ENCODE data around the gene SYT9.
"Not testable (repeated sequence)": the region's sequence is repeated elsewhere in the genome, so short reads cannot be mapped to it uniquely, and the experiment has no call there.

Gene SYT9

DNA sequence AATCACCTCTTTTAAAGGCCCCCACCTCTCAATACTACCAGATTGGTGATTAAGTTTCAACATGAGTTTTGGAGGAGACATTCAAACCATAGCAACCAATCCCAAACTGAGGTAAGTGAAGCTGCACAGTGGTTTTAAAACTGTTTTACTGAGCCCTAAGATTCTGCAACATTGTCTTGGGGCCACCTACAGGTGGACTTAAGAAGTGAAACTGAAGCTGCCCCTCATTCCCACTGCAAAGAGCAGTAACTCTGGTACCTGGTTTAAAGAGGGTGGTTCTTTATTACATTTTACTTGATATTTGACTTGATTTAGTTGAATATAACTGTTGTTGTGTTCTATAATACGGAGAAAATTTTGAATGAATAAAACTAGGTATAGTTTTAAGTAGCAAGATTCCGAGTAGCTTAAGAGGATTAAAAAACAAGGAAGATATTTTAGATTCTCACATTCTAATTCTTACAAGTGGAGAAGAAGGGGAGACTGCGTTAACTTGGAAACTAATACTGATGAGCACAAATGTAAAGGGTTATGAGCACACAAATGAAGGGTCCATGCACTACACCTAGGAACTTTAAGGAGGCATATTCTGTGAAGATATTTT is 26.7 kb downstream of the SYT9 start:
- no peak for DNase-seq

DNA sequence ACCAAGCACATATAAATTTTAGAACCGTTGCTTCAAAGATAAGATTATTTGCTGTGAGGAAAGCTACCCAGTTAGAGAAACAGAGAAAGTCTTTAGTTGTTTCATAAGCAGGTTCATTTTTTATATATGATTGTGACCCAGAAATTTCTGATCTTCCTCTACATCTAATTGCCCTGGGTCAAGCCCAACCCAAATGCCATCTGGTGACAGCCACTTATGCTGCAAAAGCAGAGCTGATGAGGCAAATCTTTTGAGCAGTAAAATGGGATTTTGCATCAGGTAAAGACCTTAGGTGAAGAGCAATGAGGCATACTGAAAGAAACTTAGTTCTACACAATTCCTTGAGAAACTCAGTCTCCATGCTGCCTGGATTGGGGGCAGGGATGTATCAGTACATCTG is 28.0 kb downstream of the SYT9 start:
- no peak for DNase-seq

DNA sequence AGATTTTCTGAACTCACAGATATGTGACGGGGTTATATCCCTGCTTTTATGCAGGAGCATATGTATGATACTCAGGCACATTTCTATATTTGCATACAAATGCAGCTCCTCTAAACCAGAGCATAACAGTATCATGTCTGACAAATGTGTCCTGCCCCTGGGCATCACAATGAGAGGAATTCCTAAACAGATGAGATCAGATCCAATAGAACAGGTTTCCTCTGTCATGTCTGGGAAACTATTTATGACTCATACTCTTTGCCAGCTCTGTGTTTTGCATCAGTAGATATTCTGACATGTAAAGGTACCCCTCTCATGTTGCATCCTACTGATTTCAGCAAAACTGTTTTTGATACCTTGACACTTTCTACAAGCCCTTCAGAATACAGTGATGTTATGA is 29.4 kb downstream of the SYT9 start:
- peak; percentile 43 for DNase-seq

DNA sequence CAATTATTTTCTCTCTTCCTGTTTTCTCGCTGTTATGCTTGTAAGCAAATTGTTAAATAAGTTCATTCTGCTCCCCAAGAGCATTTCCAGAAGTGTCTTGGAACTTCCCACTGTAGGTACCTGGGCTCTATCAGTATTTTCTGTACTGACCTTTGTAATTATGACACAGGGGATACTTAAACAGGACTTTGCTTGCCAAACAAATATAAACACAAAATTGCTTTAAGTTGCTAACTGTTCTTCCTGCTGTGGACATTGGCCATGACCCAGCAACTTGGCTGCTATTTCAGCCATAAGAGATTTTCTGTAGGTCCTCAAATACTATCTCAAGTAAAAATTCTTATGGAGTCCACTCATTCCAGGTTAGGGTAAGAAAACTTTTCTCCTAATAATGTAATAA is 30.1 kb downstream of the SYT9 start:
- no peak for DNase-seq

DNA sequence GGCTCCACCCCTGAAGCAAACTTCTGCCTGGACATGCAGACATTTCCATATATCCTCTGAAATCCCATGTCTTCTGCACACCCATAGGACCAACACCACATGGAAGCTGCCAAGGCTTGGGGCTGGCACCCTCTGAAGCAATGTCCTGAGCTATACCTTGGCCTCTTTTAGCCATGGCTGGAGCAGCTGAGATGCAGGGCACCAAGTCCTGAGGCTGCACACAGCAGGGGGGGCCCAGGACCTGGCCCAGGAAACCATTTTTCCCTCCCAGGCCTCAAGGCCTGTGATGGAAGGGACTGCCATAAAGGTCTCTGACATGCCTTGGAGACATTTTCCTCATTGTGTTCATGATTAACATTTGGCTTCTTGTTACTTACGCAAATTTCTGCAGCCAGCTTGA is 34.5 kb downstream of the SYT9 start:
- no peak for DNase-seq

DNA sequence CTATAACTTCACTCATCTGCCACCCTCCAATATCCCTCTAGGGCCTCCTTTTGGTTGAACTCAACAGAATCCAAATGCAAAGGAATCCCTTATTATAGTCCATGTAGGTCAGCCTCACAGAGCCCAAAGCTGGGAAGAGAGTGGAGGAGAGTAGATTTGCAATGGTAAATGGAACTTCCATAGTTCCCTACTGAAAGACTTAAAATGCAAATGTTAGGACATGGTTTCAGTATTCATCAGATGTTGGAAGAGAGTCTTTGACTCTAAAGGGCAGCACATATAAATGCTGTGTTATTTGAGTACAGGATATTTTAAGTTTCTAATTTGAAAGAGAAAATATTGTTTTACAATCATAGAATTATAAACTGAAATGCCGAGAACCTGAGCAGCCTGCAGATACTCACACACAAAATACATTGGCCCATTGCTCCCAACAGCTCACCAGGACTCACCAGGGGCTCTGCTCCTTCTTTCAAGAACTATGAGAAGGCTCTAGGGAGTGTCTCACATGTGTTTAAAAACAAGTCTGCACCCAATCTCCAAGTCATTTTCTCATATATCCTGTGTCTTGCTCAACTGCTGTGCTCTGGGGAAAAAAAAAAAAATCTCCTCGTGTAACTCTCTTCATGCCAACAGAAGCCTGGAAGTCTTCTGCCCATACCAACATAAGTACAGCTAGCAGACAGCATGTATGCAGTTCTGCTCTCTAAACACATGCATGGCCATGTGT is 39.6 kb downstream of the SYT9 start:
- DNase-seq, result no peak

DNA sequence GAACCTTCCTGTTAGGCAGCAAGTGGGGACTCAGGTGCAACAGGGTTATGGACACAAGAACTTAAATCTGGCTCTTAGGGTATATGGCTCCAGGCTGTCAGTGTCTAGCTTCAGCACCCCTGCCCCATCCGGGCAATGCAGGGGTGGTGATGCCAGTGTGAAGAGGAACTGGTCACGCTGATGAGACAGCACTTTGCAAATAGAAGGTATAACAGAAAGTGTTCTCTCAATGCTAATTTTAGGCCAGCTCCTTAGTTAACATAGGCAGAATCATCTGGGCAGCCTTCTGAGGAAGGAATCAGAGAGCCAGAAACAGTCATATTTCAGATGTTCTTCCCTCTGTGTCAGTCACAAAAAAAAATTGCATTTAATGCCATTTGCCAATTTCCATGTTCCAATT is 41.2 kb downstream of the SYT9 start:
- DNase-seq, result no peak

DNA sequence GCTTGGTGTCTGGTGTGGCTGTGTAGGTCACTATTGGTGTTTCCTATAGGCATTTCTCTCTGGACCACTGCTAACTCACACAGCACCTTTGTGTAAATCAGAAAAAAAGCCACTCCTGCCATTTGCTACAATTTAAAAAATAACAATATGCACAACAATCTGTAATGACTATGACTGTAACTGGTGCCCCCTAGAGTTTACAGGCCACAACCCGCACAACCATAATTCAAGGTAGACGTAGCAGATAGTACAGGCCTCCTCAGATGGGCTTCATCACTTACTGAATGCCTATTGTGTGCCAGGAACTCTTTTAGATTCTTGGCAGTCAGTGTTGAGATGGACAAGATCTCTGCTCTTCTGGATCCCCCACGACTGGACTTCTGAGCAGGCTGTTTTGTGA is 47.7 kb downstream of the SYT9 start:
- DNase-seq, result no peak

DNA sequence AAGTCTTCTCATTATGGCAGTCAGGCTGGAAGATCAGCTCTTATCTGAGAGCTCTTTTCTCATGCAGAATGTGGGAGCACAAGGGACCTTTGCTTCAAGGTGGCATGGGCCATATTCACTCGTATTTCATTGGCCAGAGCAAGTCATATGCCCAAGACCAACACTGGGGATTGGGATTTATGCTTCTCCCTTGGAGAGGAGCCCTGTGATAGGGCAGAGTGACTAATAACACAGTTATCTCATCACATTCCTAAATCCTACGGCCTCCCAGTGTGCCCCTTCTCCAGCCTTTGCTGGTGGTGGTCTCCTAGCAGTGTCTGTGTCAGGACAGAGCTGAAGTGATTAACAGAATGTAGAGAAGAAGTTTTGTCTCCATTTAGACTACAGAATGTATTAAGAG is 48.6 kb downstream of the SYT9 start:
- DNase-seq, result no peak

DNA sequence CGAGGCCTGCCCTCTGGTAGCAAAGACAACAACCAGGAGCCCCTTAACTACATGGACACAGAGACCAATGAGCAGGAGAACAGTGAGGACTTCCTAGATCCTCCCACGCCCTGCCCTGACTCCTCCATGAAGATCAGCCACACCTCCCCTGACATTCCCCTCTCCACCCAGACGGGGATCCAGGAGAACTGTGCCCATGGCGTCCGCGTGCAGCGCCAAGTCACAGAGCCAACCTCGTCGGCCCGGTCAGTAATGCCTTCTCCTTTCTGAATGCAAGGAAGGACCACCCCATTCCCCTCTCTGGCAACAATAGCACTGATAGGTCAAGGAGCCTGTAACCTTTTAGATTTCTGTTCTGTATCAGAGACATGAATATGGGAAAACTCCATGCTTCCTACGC is 51.4 kb downstream of the SYT9 start:
- no peak for DNase-seq

DNA sequence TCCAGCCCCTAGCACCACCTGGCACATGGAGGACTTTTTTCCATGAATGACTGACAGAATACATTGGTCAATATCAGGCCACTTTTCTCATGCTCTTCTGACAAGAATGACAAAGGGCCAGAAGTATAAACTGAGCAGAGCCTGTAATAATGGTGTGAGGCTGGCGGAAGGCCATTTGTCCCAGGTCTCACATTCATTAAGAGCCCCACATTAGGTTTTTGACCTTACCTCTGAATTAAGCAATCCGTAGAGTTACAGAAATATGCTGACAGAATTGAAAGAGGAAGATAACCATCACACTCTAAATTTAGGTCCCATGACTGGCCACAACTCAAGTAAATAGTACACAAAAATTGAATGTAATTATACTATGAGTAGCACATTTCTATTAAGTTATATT is 55.2 kb downstream of the SYT9 start:
- no peak for DNase-seq

DNA sequence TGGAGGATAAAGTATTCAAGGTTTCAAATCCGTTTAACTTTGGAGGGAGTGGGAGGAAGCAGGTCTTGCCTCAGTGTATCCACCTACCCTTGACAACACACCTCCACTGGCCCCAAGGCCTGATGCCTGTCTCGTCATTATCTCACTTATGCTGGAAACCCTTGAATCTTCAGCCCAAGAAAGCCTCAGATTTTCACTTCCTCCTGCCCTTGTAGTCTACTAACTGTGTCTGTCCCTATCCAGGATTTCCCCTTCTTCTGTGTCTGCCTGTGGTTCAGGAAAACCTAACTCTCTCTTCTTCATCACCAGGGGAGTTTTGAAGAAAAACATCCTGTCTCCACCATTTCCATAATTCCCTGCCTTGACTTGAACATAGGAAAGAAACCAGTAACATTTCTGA is 56.1 kb downstream of the SYT9 start:
- DNase-seq, result no peak

DNA sequence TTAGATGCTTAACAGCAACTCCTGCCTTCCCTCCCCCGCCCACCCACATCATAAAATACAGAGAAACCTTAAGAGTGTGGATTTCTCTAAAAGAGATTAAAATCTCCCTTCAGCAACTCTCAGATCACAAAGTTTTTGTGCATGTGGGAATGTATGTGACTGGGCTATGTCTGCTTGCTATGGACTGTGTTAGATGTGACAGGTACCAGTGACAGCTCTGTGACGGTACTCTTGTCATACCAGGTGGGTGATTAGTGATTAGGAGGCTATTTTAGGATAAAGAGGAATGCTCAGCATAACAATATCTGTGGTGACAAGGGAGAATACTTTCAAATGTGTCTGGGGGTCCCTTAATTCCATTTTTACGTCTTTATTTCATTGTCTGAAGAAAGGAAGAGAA is 60.2 kb downstream of the SYT9 start:
- no peak for DNase-seq

DNA sequence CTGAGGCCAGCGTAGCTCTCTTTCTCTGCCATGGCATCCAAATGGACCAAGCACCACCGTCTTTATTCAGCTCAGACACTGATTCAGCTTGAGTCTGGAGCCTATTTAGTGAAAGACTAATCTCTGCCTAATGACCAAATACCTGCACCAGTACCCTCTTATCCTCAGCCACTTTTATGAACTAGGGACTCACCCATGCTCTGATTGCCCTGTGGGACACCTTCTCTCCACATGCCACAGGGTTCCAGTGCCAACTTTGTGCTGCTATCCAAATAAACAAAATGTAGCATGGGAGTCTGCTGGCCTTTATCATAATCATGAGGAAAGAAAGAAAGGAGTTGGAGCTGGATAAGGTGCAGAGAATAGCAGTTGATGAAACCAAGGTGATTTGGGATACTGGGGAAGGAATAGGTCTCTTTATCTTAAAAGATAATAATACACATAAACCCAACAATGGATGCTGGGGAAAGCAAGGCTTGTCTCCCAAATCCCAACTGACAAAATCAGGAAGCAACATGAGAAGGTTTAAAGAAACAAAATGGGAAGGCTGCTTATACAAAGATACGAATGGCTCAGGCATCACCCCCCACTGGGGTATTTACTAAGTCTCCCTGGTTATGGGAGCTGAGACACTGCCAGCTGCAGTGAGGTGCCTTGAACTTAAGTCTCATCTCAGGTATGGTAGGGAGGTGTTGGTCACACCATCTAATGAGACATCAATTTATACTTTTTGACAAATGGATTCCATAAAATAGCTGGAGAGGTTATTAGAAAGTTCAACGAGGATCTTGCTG is 63.3 kb downstream of the SYT9 start:
- DNase-seq, result no peak

DNA sequence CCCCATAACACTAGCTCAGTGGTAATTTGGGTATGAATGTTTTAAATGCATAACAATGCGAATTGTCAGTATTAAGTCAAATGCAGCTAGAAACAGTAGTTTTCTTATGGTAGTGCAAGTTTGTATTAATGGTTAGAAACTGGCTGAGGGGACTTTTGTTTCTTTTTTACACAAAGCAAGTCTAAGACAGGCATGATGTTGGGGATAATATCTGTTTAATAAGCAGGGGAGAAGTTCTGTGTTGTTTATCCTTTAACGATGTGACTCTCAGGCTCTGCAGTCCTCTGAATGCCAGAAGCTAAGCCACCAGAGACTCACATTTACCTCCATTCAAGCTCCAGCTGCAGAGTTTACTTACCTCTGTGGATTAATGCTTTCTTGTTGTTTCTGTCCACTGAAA is 67.8 kb downstream of the SYT9 start:
- no peak for DNase-seq

DNA sequence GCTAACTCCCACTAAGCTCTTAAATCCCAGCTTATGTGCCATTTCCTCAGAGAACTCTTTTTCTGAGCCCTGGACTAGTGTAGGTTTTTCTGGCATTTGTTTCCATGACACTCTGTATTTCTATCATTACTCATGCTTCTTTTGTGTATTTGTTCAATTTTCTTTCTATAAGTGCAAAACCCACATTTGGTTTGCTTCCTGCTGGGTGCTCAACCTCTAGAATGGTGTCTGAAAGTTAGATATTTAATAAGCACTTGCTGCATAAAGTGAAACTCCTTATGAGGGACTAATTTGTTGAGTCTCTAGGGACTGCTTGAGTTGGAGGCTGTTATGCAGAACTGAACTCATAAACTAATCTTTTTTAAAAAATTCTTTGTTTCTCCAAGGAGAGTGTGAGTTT is 68.6 kb downstream of the SYT9 start:
- no peak for DNase-seq

DNA sequence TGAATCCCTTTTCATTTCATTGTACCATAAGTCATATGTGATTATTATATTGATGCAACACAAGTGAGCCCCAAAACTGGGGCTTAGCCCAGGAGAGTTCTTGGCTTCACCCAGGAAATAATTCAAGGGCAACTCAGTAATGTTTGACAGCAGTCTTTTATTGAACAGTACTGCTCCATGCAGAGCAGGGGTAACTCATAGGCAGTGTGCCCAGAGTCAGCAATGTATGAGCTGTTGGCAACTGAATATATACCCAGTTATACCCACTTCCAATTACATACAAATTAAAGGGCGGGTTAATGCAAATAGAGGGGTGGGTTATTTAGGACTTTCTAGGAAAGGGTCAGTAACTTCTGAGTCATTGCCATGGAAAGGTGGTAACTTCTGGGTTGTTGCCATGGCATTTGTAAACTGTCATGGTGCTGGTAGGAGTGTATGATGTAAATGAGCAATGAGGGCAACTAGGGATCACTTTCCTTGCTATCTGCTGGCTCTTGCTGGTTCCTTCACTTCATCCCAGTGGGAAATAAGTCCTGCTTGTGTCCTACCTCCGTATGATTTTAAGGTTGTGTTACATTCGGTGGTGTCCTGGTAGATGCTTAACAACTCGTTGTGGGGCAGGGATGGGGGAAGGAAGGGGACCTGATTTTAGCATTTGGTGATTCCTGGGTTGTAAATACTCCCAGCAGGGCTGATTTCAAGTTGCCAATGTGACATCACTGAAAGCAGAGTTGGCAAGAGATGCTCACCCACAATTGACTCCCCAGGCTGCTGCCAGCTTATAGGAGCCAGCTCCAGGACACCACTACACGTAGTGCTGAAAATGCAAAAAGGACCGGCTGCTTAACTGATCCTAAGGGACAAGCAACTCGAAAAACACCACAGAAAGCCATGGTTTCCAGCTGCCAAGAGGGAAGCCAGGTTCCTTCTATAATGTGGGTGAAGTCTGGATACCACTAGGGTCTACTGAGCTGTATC is 70.1 kb downstream of the SYT9 start:
- DNase-seq, result no peak

DNA sequence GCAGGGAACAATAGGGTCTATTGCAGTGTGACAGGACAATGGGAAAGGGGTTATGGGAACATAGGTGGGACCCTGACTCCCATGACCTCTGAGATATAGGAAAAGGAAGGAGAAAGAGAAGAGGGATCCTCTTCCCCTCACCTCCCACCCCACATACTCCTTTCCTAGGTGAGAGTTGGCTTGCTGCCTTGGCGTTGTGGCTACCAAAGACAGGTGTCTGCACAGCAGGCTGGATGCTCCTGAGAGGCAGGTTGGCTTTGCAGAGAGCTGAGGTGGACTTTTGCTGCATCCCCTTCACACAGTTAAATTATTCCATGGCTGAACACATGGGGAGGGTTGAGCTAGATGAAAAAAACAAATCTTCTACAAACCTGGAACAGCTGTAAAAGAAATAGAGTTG is 80.7 kb downstream of the SYT9 start:
- no peak for DNase-seq

DNA sequence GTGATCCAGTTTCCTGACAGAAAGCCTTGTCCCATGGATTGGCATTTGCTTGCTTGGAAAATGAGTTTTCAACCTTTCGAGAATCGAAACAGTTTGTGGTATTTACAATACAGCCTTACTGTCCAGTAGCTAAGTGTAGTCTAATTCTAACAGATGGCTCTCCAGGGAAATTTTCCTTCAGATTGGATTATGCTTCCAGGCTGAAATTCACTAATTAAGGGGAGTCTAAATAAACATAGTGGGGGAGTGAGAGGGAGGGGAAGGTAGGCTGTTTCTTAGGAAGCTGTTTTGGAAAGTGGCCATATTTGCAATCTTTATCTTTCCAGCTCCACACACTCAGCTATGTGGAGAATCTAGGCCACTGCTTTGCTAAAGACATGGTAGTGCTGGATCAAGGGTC is 81.3 kb downstream of the SYT9 start:
- DNase-seq, result no peak

DNA sequence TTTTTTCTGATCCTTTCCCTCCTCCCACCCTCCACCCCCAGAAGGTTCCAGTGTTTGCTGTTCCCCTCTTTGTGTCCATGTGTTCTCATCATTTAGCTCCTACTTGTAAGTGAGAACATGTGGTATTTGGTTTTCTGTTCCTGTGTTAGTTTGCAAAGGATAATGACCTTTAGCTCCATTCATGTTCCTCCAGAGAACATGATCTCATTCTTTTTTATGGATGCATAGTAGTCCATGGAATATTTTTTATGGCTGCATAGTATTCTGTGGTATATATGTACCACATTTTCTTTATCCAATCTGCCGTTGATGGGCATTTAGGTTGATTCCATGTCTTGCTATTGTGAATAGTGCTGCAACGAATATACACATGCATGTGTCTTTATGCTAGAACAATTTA is 83.7 kb downstream of the SYT9 start:
- not testable (repeated sequence) for DNase-seq

DNA sequence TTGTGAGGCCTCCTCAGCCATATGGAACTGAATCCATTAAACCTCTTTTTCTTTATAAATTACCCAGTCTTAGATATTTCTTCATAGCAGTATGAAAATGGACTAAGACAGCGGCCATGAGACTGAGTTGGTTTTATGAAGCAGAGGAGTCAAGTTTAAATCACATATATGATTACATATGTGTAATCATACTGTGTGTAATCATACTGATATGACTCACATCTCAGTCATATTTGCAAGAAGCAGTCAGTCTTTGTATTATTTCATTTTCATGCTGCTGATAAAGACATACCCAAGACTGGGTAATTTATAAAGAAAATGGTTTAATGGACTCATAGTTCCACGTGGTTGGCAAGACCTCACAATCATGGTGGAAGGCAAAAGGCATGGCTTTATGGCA is 89.8 kb downstream of the SYT9 start:
- DNase-seq, result no peak

DNA sequence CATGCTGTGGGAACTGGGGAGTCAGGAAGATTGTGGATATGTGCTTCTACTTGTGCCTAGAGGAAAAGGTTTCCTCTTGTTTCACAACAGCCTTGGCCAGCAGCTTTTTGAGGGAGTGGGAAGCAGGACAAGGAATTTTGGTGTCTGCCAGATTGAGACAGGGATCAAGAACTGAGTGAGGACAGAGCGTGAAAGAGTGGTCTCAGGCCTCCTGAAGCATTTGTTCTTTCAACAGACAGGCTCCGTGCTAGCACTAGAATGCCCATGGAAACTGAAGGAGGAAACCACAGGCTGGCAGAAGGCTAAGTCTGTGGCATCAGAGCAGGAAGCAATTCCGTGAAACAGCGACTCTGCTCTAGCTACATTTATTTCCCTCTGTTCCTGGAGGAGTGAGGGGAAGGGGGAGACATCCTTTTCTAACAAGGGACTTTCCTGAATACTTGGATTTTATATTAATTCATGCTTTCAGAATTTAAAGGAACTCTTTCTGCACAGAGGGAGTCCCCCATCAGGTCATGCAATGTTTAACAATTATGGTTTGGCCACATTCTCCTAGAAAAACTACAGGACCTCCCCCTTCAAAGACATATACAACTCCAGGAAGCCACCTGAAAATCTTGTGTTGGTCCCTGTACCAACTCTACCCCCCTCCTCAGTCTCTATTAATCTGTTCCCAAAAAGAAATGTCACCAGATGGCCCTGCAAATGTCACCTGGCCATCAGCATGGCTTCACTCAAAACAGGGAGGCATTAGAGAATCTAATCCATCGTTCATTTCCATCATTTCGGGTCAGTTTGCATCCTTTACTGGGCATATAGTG is 96.1 kb downstream of the SYT9 start:
- no peak for DNase-seq

Measured in NCI-H226 (cell line).